Measurements from ENCODE around the gene IGSF21.

DNA sequence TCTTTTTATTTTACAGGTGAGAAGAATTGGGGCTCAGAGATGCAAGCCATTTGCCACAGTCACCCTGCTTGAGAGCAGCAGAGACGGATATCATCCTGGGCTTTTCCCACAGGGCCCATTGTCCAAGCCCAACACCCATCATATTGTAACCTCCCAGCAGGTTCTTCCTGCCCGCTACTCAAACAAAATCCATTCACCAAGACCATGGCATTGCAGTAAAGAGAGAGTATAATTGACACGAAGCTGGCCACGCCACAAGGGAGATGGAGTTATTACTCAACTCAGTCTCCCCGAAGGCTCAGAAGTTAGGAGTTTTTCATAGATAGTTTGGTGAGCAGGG is 312.2 kb downstream of the IGSF21 start:
- TF ChIP-seq, protein P1, sequence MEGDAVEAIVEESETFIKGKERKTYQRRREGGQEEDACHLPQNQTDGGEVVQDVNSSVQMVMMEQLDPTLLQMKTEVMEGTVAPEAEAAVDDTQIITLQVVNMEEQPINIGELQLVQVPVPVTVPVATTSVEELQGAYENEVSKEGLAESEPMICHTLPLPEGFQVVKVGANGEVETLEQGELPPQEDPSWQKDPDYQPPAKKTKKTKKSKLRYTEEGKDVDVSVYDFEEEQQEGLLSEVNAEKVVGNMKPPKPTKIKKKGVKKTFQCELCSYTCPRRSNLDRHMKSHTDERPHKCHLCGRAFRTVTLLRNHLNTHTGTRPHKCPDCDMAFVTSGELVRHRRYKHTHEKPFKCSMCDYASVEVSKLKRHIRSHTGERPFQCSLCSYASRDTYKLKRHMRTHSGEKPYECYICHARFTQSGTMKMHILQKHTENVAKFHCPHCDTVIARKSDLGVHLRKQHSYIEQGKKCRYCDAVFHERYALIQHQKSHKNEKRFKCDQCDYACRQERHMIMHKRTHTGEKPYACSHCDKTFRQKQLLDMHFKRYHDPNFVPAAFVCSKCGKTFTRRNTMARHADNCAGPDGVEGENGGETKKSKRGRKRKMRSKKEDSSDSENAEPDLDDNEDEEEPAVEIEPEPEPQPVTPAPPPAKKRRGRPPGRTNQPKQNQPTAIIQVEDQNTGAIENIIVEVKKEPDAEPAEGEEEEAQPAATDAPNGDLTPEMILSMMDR (IDR thresholded peaks at IDR 0.05), result no peak
- TF ChIP-seq POLR2A (IDR thresholded peaks at IDR 0.05), result no peak
